ENCODE results near the gene FOXS1.
"Not testable (repeated sequence)": the region's sequence is repeated elsewhere in the genome, so short reads cannot be mapped to it uniquely, and the experiment has no call there.

The FOXS1 gene

DNA sequence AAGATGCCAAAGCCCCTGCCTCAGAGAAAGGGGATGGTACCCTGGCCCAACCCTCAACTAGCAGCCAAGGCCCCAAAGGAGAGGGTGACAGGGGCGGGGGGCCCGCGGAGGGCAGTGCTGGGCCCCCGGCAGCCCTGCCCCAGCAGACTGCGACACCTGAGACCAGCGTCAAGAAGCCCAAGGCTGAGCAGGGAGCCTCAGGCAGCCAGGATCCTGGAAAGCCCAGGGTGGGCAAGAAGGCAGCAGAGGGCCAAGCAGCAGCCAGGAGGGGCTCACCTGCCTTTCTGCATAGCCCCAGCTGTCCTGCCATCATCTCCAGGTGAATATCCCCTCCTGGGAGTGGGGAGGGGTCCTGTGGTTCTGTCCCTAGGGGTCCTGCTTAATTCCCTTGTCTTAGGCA, 25.2 kb downstream of the FOXS1 start:
- DNase-seq = no peak

DNA sequence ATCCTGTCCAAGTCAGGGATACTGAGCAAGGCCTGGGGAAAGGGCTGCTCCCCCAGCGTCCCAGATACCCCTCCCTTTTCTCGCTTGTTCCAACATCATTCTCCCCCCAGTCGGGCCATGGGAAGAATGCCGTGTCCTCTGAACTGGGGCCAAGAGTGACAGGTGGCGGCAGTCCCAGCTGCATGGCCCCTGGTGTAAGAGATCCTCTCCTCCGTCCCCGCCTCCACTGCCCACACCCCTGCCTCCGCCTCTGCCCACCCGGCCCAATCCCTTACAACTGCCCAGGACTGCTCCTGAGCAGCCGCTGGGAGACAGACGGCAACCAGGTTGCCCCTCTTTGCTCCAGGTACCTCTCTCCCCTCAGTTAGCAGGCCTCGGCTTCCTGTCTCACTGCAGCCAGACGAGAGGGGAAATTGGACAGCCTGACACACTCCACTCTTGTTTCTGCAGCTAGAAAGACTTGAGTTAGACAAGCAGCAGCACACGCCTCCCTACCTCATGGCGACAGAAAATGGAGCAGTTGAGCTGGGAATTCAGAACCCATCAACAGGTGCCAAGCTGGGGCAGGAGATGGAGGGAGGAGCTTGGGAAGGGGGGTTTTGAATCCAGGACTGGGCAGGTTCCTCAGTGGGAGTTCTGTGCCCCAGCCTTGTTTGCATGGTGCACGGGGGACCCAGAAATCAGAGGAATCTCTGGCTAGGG, 26.2 kb downstream of the FOXS1 start, which contains the start of gene MYLK2:
Gene MYLK2, plus strand, starts transcription at position 274 of the 702 bp plus-strand sequence. Its CDS starts 225 bp downstream, at position 499.
- no peak for DNase-seq

DNA sequence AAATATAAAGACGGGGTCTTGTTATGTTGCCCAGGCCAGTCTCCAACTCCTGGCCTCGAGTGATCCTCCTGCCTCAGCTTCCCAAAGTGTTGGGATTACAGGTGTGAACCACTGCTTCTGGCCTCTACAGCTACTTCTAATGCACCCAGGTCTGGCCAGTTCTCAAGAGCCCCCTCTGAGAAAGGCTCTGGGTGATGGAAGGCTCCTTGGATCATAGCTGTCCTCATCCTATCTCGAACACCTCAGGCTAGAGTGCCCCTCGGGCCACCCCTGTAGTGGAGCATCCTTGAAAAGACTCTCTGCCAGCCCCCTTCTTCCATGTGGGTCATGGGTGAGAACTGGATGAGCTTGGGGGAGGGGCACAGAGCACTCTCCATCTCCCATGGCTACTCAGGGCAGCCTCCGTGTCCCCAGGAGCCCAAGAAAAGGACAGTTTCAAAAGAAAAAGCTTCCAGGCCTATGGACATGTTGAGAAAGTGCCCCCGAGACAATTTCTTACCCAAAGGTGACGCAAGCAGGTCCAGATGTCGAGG, 27.0 kb downstream of the FOXS1 start:
- DNase-seq = no peak

- no peak for DNase-seq
Measured at GRCh38 chr20:31817461-31817860, 27.9 kb downstream of the FOXS1 start.

GRCh38 chr20:31816221-31816620, 29.2 kb downstream of the FOXS1 start:
- DNase-seq = no peak

DNA sequence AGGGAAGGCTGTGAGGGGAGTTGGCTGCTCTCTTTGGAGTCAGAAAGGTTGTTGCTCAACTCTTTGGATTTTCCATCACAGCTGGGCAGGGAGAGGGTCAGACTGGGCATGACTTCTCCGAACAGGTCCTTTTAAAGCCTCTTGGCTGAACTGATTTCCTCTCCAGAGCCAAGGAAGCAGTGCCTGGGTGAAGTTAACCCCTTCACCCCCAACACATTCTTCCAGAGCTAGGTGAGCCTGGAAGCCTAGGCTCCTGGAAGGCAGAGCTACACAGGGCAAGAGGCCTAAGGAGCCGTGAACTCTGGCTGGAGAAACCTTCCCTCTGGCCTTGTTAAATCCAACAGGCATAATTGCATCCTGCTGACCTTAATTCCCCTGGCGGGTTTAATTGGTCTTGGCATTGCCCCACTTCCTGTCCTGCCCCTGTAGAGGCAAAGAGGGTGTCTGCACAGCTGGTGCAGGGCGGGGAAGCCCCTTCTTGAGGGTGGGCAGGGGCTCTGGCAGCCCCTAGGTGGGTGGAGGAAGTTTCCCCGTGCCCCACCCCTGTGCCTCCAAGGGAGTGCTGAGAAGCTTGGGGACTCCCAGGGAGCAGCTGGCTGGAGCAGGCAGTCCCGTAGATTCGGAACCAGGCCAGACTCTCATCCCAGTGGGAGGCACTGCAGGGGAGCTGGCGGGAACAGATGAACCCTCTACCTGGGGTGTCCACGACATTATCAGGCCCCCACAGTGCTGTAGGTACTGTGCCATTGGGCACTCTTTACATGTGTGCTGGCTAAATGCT, 29.8 kb downstream of the FOXS1 start:
- DNase-seq = no peak

DNA sequence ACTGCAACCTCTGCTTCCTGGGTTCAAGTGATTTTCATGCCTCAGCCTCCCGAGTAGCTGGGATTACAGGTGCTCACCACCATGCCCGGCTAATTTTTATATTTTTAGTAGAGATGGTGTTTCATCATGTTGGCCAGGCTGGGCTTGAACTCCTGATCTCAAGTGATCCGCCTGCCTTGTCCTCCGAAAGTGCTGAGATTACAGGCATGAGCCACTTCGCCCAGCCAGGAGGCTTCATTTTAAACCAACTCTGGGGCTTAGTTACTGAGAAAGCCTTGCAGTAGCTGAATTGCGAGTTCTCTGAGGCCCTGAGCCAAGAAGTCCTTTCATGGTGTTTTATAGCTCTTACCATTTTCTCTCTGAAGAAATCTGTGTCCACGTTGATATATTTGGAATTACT, 31.3 kb downstream of the FOXS1 start:
- not testable (repeated sequence) for DNase-seq

DNA sequence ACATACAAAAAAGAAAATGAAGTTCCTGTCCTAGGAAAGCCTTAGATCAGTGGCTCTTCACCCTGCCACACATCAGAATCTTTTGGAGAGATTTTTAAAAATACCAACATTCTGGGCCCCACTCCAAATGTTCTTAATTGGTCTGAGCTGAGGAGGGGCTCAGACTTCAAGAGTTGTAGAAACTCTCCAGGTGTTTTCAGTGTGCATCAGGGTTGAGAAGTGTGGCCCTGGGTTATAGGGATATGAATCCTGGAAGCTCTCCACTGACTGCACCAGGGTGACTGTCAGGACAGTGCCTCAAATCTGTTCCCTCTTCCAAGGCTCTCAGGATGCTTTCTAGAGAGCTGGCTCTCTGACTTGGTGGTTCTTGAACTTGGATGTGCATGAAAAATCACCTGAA, 31.8 kb downstream of the FOXS1 start:
- no peak for DNase-seq

- DNase-seq = peak; percentile 24
Measured at GRCh38 chr20:31811796-31812728, 33.3 kb downstream of the FOXS1 start.

DNA sequence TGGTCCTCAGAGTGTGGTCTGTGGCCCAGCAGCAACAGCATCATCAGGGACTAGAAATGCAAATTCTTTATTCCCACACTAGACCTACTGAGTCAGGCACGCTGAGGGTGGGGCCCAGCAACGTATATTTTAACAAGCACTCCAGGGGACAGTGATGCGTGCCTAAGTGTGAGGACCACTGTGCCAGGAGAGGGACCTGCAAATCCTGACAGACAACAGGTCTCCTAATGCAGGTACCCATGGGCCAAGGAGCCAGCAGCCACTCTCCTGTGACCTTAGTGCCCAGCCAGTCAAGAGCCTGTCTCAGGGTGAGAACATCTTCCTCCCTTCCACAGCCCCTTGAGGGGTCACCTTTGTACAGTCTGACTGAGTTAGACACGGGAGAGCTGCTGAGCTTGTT, 34.2 kb downstream of the FOXS1 start:
- DNase-seq = no peak

GRCh38 chr20:31809661-31810060, 35.7 kb downstream of the FOXS1 start:
- no peak for DNase-seq

DNA sequence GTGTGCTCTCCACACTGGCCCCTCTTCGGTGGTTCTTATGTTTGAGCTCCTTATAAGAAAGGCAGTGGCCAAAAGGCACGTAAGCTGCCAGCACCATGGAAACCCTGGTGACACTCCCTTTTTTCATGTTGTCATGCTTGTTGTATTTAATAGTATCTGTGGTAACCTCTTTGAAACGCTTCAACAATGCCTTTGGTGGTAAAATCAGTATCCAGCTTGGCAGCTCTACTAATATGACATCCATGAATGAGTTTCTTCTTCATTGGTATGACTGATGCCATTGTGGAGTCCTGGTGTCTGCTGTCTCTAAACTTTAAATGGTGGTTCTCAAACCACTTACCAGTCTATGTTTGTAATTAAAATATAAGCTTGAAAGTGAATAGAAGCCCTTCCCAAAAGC, 36.9 kb downstream of the FOXS1 start:
- no peak for DNase-seq

DNA sequence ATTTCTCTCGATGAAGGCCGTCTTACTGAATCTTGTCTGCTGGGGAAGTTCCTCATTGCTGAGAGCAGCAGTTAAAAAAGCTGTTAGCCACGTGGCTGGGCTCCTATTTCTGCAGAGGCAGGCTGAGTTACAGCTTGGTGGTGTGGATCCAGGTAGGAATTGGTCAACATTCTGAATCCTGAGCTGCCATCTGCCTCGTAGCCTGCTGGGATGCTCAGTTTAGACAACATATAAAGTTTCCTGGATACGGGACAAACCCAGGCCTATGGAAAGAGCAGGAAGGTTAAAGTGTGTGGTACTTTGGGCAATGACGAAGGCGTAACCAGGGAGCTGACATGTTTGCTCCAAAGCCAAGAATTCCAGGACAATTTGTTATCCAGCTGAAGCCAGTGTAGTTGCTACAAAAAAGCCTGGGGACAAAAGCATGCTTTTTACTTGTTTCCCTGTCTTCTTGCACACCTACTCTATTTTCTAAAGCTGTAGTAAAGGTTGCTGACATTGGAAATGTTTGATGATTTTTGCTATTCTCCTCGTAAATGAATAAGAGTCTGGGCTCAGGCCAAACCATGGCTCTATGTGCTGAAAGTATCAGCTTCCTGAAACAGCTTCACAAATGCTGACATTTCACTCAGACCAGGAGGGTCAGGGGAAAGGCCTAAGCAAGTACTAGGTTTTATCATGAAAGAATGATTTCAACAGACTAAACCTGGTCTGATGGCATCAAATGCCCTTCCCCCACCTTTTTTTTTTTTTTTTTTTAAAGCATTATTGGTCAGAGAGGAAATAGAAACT, 38.6 kb downstream of the FOXS1 start:
- DNase-seq = no peak

GRCh38 chr20:31803552-31804291, 41.7 kb downstream of the FOXS1 start:
- DNase-seq = no peak

- no peak for DNase-seq
Measured at GRCh38 chr20:31801508-31801907, 43.9 kb downstream of the FOXS1 start.

GRCh38 chr20:31797364-31797763, 48.0 kb downstream of the FOXS1 start:
- DNase-seq = no peak
